ENCODE data around the gene YEATS4. TPM values are rescaled to one million over a fixed set of nuclear protein-coding genes. Genes with fewer than 3 reads are reported as not detected.

Gene YEATS4
- total and polyA plus RNA-seq, 2 experiments from 2014 or later, result 64.7 to 90.5 TPM

GRCh38 chr12:69339999-69340398, 19.5 kb upstream of the YEATS4 start (continued):
- TF ChIP-seq ZNF462 (CRISPR knock-in tag; IDR thresholded peaks at IDR 0.05) (no peak), ETS1 (IDR thresholded peaks at IDR 0.05) (no peak), CTCF (conservative IDR thresholded peaks at IDR 0.05; ENCODE audit: low read depth in 2 of 2) (no peak), STAT1 (IDR thresholded peaks at IDR 0.05; ENCODE audit: unreplicated experiment) (no peak), EZH2phosphoT487 (IDR thresholded peaks at IDR 0.05; ENCODE audit: unreplicated experiment) (no peak), EZH2 (IDR thresholded peaks at IDR 0.05; ENCODE audit: low read depth, unreplicated experiment) (no peak), ZNF331 (CRISPR knock-in tag; IDR thresholded peaks at IDR 0.05; ENCODE audit: low read depth) (no peak), ZNF114 (CRISPR knock-in tag; IDR thresholded peaks at IDR 0.05) (no peak)
